Dermis lymphatic vessel endothelial cell (primary cell): ENCODE results near the gene LZTS3. TPM values are rescaled to one million over a fixed set of nuclear protein-coding genes. Genes with fewer than 3 reads are reported as not detected.

Experiments
- total RNA-seq: library from RNA; depleted of rRNA; stranded (reverse); fragments of >200 nt; gene quantifications from 2 replicates; pipeline ENCODE4 v1.2.1, GENCODE V29; 2014

LZTS3 gene
- 2.2 and 5.9 TPM in 2 replicates for total RNA-seq

GRCh38 chr20:3172933-3173609 is at the start of gene LZTS3:
Gene LZTS3 (minus strand): TSS chr20:3173549. CDS start chr20:3167163, 6,386 bp downstream.

GRCh38 chr20:3209257-3209945 is 36.1 kb upstream of the LZTS3 start, which contains the start of gene ITPA:
Gene ITPA (plus strand): TSS chr20:3209498. CDS start chr20:3209552, 54 bp downstream.

GRCh38 chr20:3204124-3204794 is 30.9 kb upstream of the LZTS3 start, which contains the start of gene DDRGK1:
Gene DDRGK1 (minus strand): TSS chr20:3204682. CDS start chr20:3204627, 55 bp downstream.

Other genes with a start within 250 kb of the LZTS3 start
- gene GNRH2, start 129.9 kb downstream of the LZTS3 start, total RNA-seq: 0.09 and 0.11 TPM in 2 replicates
- 20.0 and 28.7 TPM in 2 replicates for gene MRPS26, start 127.5 kb downstream of the LZTS3 start, total RNA-seq
- not detected in 2 replicates for gene OXT, start 101.9 kb downstream of the LZTS3 start, total RNA-seq
- not detected in 2 replicates for gene AVP, start 88.8 kb downstream of the LZTS3 start, total RNA-seq
- 13.4 and 17.2 TPM in 2 replicates for gene FASTKD5, start 13.7 kb downstream of the LZTS3 start, total RNA-seq
- 2.4 and 2.9 TPM in 2 replicates for gene UBOX5, start 13.7 kb downstream of the LZTS3 start, total RNA-seq
- 29.4 and 30.3 TPM in 2 replicates for gene DDRGK1, start 31.1 kb upstream of the LZTS3 start, total RNA-seq
- 34.7 and 43.0 TPM in 2 replicates for gene ITPA, start 35.9 kb upstream of the LZTS3 start, total RNA-seq
- gene SLC4A11, start 65.6 kb upstream of the LZTS3 start, total RNA-seq: 7.8 and 8.9 TPM in 2 replicates
- gene DNAAF9, start 234.1 kb upstream of the LZTS3 start, total RNA-seq: 13.0 and 13.4 TPM in 2 replicates